ENCODE data around the gene MEIKIN.

Gene MEIKIN

DNA sequence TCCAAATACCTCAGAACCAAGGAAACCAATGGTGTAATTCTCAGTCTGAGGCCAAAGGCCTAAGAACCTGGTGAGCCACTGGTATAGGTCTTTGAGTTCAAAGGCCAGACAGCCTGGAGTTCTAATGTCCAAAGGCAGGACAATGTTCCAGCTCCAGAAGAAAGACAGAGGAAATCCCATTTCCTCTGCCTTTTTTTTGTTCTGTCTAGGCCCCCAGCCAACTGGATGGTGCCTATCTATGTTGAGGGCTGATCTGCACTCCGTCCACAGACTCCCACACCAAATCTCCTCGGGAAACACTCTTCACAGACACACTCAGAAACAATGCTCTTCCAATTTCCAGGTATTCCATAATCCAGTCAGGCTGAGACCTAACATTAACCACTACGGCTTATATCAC, 178.8 kb downstream of the MEIKIN start:
- no peak for DNase-seq

DNA sequence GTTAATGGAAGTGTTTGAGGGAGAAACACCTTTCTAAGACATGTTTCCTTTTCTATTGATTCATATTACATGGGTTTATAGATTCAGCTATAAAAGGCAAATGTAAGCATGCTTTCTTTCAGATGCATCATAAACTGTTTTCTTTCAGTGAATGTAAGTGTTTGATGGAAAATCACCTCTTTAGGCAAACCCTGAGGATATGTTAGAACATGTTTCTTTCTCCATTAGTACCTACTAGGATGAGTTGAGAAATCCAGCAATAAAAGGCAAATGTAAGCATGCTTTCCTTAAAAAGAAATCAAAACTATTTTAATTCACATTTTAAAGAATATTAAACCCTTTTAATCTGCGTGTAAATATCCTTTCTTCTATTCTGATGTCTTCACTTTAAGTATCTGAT, 180.2 kb downstream of the MEIKIN start:
- no peak for DNase-seq

GRCh38 chr5:131763968-131764367, 181.5 kb downstream of the MEIKIN start:
- no peak for DNase-seq

DNA sequence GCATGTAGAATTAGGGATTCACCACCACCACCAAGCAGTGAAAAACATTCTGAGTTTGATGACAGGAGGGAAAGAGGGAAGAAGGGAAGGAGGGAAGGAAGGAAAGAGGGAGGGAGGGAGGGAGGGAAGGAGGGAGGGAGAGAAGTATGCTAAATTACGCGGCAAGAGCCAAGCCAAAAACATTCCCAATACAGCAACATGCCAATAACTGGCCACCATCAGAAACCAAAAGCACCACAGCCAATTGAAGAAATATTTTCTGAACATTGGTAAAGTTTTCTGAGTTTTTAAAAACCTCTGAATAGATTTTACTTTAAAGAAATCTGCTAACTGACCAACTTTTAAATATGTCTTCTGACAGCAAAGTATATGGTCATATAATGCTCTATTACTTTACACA, 184.7 kb downstream of the MEIKIN start:
- no peak for DNase-seq

DNA sequence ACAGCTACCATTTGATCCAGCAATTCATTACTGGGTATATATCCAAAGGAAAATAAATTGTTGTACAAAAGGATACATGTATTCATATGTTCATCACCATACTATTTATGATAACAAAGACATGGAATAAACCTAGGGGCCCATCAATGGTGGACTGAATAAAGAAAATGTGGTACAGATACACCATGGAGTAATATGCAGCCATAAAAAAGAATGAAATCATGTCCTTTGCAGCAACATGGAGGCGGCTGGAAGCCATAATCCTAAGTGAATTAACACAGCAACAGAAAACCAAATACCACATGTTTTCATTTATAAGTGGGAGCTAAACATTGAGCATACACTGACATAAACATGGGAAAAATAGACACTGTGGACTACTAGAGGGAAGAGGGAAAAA, 185.8 kb downstream of the MEIKIN start:
- DNase-seq: no peak

DNA sequence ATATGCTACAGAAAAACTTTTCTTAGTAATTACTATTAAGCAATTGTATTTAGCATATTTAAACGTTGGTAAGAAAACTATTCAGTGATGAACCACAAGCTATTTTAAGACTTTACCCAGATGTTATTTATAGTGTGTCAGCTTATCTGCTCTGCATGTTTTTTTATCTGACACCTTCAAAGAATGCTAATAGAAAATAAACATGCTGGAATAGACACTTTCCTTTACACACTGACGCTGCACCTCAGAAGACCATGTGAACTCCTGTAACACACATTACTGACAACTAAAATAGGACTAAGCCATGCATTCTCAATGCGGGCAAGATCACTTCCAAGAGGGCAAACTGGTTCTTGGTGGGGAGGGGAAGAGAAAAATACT, 187.0 kb downstream of the MEIKIN start:
- DNase-seq: no peak

DNA sequence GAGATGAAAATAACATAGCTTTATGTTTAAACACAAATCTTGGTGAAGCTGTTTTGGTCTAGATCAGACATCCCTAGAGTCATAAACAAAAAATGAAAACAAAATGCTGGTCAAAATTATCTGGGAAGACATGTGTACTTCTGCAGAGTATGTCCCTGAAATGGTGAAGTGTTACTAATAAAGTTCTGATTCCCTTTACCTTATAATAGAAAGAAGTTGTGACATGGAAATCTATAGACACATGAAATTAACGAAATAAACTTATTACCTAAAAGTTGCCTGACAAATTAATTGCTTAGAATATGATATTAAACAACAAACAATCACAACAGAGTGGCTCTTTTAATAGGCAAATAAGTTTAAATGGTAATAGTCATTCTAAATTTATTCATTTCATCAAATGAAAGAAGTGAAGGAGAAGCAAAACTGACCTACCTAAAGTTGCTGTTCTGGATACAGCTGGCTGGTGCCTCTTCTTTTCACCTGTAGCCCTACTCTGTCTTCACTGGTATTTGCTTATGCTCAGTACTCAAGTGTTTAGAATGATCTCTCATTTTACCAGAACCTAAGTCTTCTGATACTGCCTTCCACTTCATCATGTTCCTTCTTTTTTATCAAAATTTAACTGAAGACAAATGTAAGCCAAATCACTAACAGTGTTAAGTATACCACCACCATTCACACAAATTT, 187.5 kb downstream of the MEIKIN start:
- DNase-seq: no peak

Data from T-helper 2 cell (primary cell).